HCT116 (cell line): ENCODE results near the gene ATRIP. TPM values are rescaled to one million over a fixed set of nuclear protein-coding genes. Genes with fewer than 3 reads are reported as not detected.
A peak's percentile ranks its signal among the peaks of the same experiment; 100 is the strongest.

Experiments used
- ATAC-seq: fragments of 200-7000 bp; cut with Tn5 transposase; 2 replicates; pipeline ENCODE4 v1.9.1; 2020; ENCODE audit warnings: mild to moderate bottlenecking, moderate library complexity
- BruUV-seq: library from RNA; stranded (reverse); fragments of 400-500 nt; replicated peaks from 2 replicates; lab custom pipeline; 2021; lab: Mats Ljungman, UMichigan
- CTCF ChIA-PET: fragments of 300-600 bp; sonication (Branson Sonifier 250); formaldehyde crosslinking; loops from one replicate; lab custom pipeline; 2021; ENCODE audit warnings: antibody characterized with exemption; lab: Charles Lee
- POLR2A ChIA-PET: fragments of 300-600, 350-600 bp; sonication (Branson Sonifier 250); formaldehyde crosslinking; loops from one replicate; lab custom pipeline; 2021; ENCODE audit warnings: antibody characterized with exemption; lab: Charles Lee
- RAD21 ChIA-PET, 2 experiments: fragments of 300-600 bp; sonication (Branson Sonifier 250); formaldehyde crosslinking; loops; one replicate each; lab custom pipeline; 2023; ENCODE audit warnings: low total read pairs in 2 of 2; ENCODE audit not compliant: uncharacterized antibody in 2 of 2, unreplicated experiment in 2 of 2, low non-redundant PET in 1 of 2; lab: Charles Lee
- DNase-seq: peaks from one replicate; pipeline ENCODE4 v3.0.0-alpha.2; 2010; ENCODE audit warnings: low read depth, low spot score
- H2AFZ ChIP-seq: fragments of 200-600 bp; shearing (Covaris generic), sonication (generic); 2 replicates; pipeline ENCODE4 v1.6.1; 2017; ENCODE audit warnings: low read depth, mixed run types, mixed read lengths, antibody characterized with exemption, low read length; ENCODE audit not compliant: poor library complexity, severe bottlenecking
- H3K27ac ChIP-seq: 2 replicates; pipeline ENCODE4 v1.5.1; 2012; ENCODE audit warnings: low read depth, low read length
- H3K27me3 ChIP-seq: fragments of 200-600 bp; sonication (generic); 2 replicates; pipeline ENCODE4 v1.6.1; 2016; ENCODE audit warnings: mixed run types, low read length, mixed read lengths; ENCODE audit not compliant: insufficient read depth
- H3K36me3 ChIP-seq, 2 experiments: fragments of 200-500 bp in 1 of 2; fragments of 200-600 bp in 1 of 2; sonication (Bioruptor generic) in 1 of 2; sonication (generic) in 1 of 2; 2 replicates each; pipeline versions ENCODE4 v1.5.1 to v1.6.1; 2014 to 2016; ENCODE audit warnings: low read length in 2 of 2, inconsistent platforms in 1 of 2, mixed read lengths in 1 of 2, mixed run types in 1 of 2; ENCODE audit not compliant: insufficient read depth in 2 of 2, control insufficient read depth in 1 of 2
- H3K4me1 ChIP-seq, 2 experiments: fragments of 200-600 bp in 1 of 2; sonication (generic) in 1 of 2; 2 replicates each; pipeline versions ENCODE4 v1.5.1 to v1.6.1; 2012 to 2017; ENCODE audit warnings: low read length in 2 of 2, inconsistent platforms in 1 of 2, mild to moderate bottlenecking in 1 of 2, mixed read lengths in 1 of 2, mixed run types in 1 of 2, moderate library complexity in 1 of 2; ENCODE audit not compliant: insufficient read depth in 2 of 2, control insufficient read depth in 1 of 2
- H3K4me2 ChIP-seq: fragments of 200-600 bp; sonication (generic); 2 replicates; pipeline ENCODE4 v1.6.1; 2017; ENCODE audit warnings: mixed run types, low read length, mixed read lengths
- H3K4me3 ChIP-seq, 2 experiments: fragments of 200-600 bp in 1 of 2; sonication (generic) in 1 of 2; replicated peaks in 1 of 2; 2 replicates each; pipeline ENCODE4 v1.5.1; 2011 to 2016; ENCODE audit warnings: low read length in 2 of 2, control low read depth in 1 of 2, low read depth in 1 of 2, mild to moderate bottlenecking in 1 of 2, mixed read lengths in 1 of 2, mixed run types in 1 of 2
- H3K79me2 ChIP-seq: fragments of 200-600 bp; sonication (generic); 2 replicates; pipeline ENCODE4 v1.6.1; 2017; ENCODE audit warnings: mild to moderate bottlenecking, mixed run types, low read length, moderate library complexity, mixed read lengths; ENCODE audit not compliant: insufficient read depth
- H3K9ac ChIP-seq: fragments of 200-600 bp; sonication (generic); 2 replicates; pipeline ENCODE4 v1.6.1; 2016; ENCODE audit warnings: low read length, mixed read lengths
- H3K9me2 ChIP-seq: fragments of 200-600 bp; sonication (generic), shearing (Covaris generic); 2 replicates; pipeline ENCODE4 v1.6.1; 2017; ENCODE audit warnings: mixed run types, mild to moderate bottlenecking, moderate library complexity; ENCODE audit not compliant: insufficient read depth
- H3K9me3 ChIP-seq, 2 experiments: fragments of 200-500 bp in 1 of 2; fragments of 200-600 bp in 1 of 2; sonication (Bioruptor generic) in 1 of 2; sonication (generic) in 1 of 2; 2 replicates each; pipeline ENCODE4 v1.6.1; 2014 to 2017; ENCODE audit warnings: low read length in 2 of 2, mixed read lengths in 2 of 2, inconsistent platforms in 1 of 2, low read depth in 1 of 2, mild to moderate bottlenecking in 1 of 2, mixed run types in 1 of 2, moderate library complexity in 1 of 2; ENCODE audit not compliant: control insufficient read depth in 1 of 2, insufficient read depth in 1 of 2
- H4K20me1 ChIP-seq: fragments of 200-600 bp; sonication (generic), shearing (Covaris generic); 2 replicates; pipeline ENCODE4 v1.6.1; 2017; ENCODE audit warnings: mixed run types, mild to moderate bottlenecking, moderate library complexity; ENCODE audit not compliant: insufficient read depth
- ATF3 ChIP-seq: IDR thresholded peaks from 2 replicates; pipeline ENCODE4 v1.6.1; 2012
- CTCF ChIP-seq, 3 experiments: fragments of 200-600 bp in 1 of 3; sonication (generic) in 1 of 3; IDR thresholded peaks in 2 of 3; conservative IDR thresholded peaks in 1 of 3; 2 replicates each; pipeline ENCODE4 v1.5.1; 2012 to 2017; ENCODE audit warnings: low read depth in 2 of 3, low read length in 2 of 3, antibody characterized with exemption in 1 of 3, borderline replicate concordance in 1 of 3, control low read depth in 1 of 3, mild to moderate bottlenecking in 1 of 3, mixed read lengths in 1 of 3, mixed run types in 1 of 3, moderate library complexity in 1 of 3; ENCODE audit not compliant: insufficient read depth in 1 of 3
- EGR1 ChIP-seq: IDR thresholded peaks from 2 replicates; pipeline ENCODE4 v1.6.1; 2012; ENCODE audit warnings: low read depth
- ELF1 ChIP-seq: IDR thresholded peaks from 2 replicates; pipeline ENCODE4 v1.6.1; 2012; ENCODE audit warnings: low read depth, borderline replicate concordance
- EZH2 ChIP-seq: fragments of 200-600 bp; sonication (generic); IDR thresholded peaks from 2 replicates; pipeline ENCODE4 v1.6.1; 2017; ENCODE audit warnings: antibody characterized with exemption, mixed run types
- EZH2phosphoT487 ChIP-seq: fragments of 200-600 bp; IDR thresholded peaks from 2 replicates; pipeline ENCODE4 v1.6.1; 2018; ENCODE audit warnings: antibody characterized with exemption, borderline replicate concordance
- FOSL1 ChIP-seq: IDR thresholded peaks from 2 replicates; pipeline ENCODE4 v1.6.1; 2012; ENCODE audit warnings: low read depth
- JUND ChIP-seq: IDR thresholded peaks from 2 replicates; pipeline ENCODE4 v1.6.1; 2012
- MAX ChIP-seq: IDR thresholded peaks from 2 replicates; pipeline ENCODE4 v1.6.1; 2012
- POLR2AphosphoS5 ChIP-seq: IDR thresholded peaks from 2 replicates; pipeline ENCODE4 v1.6.1; 2011; ENCODE audit warnings: mild to moderate bottlenecking, low read depth, low read length, moderate library complexity
- RAD21 ChIP-seq: IDR thresholded peaks from 2 replicates; pipeline ENCODE4 v1.6.1; 2012; ENCODE audit warnings: low read depth, mild to moderate bottlenecking
- REST ChIP-seq: IDR thresholded peaks from 2 replicates; pipeline ENCODE4 v1.6.1; 2012; ENCODE audit warnings: low read depth
- SIN3A ChIP-seq: IDR thresholded peaks from 2 replicates; pipeline ENCODE4 v1.6.1; 2012; ENCODE audit warnings: low read depth
- SRF ChIP-seq: IDR thresholded peaks from 2 replicates; pipeline ENCODE4 v1.6.1; 2012; ENCODE audit warnings: low read depth
- YY1 ChIP-seq: IDR thresholded peaks from 2 replicates; pipeline ENCODE4 v1.6.1; 2011; ENCODE audit warnings: low read length, low read depth, moderate library complexity, mild to moderate bottlenecking; ENCODE audit not compliant: insufficient replicate concordance; ENCODE audit errors: extremely low read depth
- ZBTB33 ChIP-seq: IDR thresholded peaks from 2 replicates; pipeline ENCODE4 v1.6.1; 2011; ENCODE audit warnings: mild to moderate bottlenecking, low read length, moderate library complexity; ENCODE audit not compliant: insufficient replicate concordance; ENCODE audit errors: extremely low read depth
- ZFX ChIP-seq: fragments of 450-650 bp; IDR thresholded peaks from 2 replicates; pipeline ENCODE4 v1.6.1; 2017
- ZNF274 ChIP-seq: fragments of 200-500 bp; sonication (Bioruptor generic); IDR thresholded peaks from 2 replicates; pipeline ENCODE4 v1.6.1; 2014; ENCODE audit warnings: mild to moderate bottlenecking, low read depth, low read length, inconsistent platforms
- intact Hi-C: fragments of 100-400 bp; cut with micrococcal nuclease; formaldehyde crosslinking; loops from 2 replicates; pipeline ENCODE4 v1.10.0; 2022
- total RNA-seq: library from RNA; stranded (reverse); gene quantifications from one replicate; pipeline ENCODE4 v1.2.1, GENCODE V29; 2021; ENCODE audit not compliant: unreplicated experiment

Gene ATRIP
- total RNA-seq, 1 experiment from 2014 or later, result 15.6 TPM

GRCh38 chr3:48402281-48402732 lies 44.2 kb upstream of the ATRIP start (continued):
- TF ChIP-seq CTCF (IDR thresholded peaks at IDR 0.05 in 2 of 3, conservative IDR thresholded peaks at IDR 0.05 in 1 of 3; ENCODE audit: borderline replicate concordance in 1 of 3, insufficient read depth in 1 of 3, low read depth in 2 of 3, low read length in 2 of 3) (no peak), ATF3 (no peak), ZNF274 (no peak), EZH2phosphoT487 (no peak), ZFX (no peak), EGR1 (no peak), SRF (no peak), MAX (peak; percentile 95), ELF1 (no peak), FOSL1 (peak; percentile 88), EZH2 (no peak)
- TF ChIP-seq, all 23 proteins: peak for 5

- Histone ChIP-seq H3K27ac (peak overlapping the region; percentile 64), H3K9ac (0 out of 2 replicates have a peak overlapping the region, but pooled peaks have one; percentile 23), H3K4me3 (no peak overlapping the region), H3K4me2 (no peak overlapping the region), H3K9me3 (no peaks in the 10 kb centered on the region), H4K20me1 (no peaks in the 10 kb centered on the region), H3K4me1 (peaks cover 14 to 39% of the 10 kb centered on the region in 2 experiments), H3K36me3 (peaks cover 0 to 2% of the 10 kb centered on the region in 2 experiments; a peak in 1 of 4 replicates), H3K27me3 (no peaks in the 10 kb centered on the region), H2AFZ (no peak overlapping the region), H3K9me2 (no peaks in the 10 kb centered on the region), H3K79me2 (no peaks in the 10 kb centered on the region)
- no TSS peak for BruUV-seq
- ChIA-PET CTCF (interaction anchor here (8.0 kb wide), 1 partner anchor 32 kb away, joined by 386 read pairs; no protein-coding TSS in a partner anchor), POLR2A (no interaction called here), RAD21 (interaction anchor here (4.0 to 4.1 kb wide), 2 partner anchors 33 kb away, joined by 54 to 59 read pairs; no protein-coding TSS in a partner anchor)
- DNase-seq (no peak), ATAC-seq (no peak)
- intact Hi-C loops, result no loop called here
- TF ChIP-seq POLR2AphosphoS5 (no peak), EGR1 (no peak), RAD21 (no peak), ZFX (no peak), JUND (no peak), REST (no peak), SIN3A (no peak), YY1 (no peak), ZBTB33 (no peak)
These were observed 43.6 kb upstream of the ATRIP start for GRCh38 chr3:48402907-48403306.
